Measurements from ENCODE around the gene FNIP2.
A peak's percentile ranks its signal among the peaks of the same experiment; 100 is the strongest.

The FNIP2 gene

GRCh38 chr4:158781963-158782362 lies 13.1 kb downstream of the FNIP2 start:
- Histone ChIP-seq H3K36me3 (no peaks in the 10 kb centered on the region), H3K4me3 (ENCODE audit: low read depth in 1 of 2, low read length in 1 of 2) (no peak overlapping the region), H3K27me3 (no peaks in the 10 kb centered on the region), H3K9me3 (no peaks in the 10 kb centered on the region), H3K27ac (no peak overlapping the region), H3K4me1 (ENCODE audit: control insufficient read depth in 1 of 2, insufficient read depth in 1 of 2, low read depth in 1 of 2, low read length in 1 of 2) (peaks cover 0 to 8% of the 10 kb centered on the region in 2 experiments)
- TF ChIP-seq CTCF (IDR thresholded peaks at IDR 0.05): no peak

DNA sequence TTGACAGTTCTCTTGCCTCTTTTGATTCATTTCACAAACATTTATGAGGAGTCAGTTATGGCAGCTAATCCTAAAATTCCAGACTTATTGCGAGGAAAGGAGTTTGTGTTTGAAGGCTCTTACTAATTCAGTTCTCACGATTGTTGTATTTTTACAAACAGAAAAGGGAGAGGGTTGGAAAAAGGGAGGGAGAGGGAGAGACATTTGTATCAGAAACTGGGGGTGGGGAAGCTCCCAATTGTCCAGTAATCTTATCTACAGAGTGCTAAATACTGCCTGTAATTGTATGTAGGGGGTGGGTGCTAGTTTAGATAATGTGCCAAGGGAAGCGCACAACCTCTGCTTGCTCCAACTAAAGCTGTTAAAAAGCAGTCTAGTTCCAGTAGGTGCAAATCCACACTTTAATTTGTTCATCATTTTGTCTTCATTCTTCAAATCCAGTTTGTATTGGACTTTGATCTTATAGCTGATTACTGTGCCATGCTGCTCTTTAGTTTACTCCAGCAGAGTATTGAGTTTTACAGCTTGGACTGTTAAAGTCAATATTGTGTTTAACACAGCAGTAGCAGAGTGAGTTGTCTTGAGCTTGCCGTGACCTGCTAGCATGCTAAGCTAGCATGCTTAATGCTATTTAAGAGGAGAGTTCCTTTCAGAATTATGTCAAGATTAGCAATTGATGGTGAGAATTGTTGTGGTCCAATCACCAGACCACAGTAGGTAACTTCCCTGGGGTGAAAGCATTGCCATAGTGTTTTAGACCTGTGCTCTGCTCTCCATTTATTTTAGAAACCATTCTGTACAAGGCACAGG lies 13.9 kb downstream of the FNIP2 start:
- no peak overlapping the region for H3K27ac ChIP-seq
- H3K4me3 ChIP-seq (ENCODE audit: low read depth in 1 of 2, low read length in 1 of 2): no peak overlapping the region
- peaks cover 0 to 8% of the 10 kb centered on the region in 2 experiments for H3K4me1 ChIP-seq (ENCODE audit: control insufficient read depth in 1 of 2, insufficient read depth in 1 of 2, low read depth in 1 of 2, low read length in 1 of 2)

DNA sequence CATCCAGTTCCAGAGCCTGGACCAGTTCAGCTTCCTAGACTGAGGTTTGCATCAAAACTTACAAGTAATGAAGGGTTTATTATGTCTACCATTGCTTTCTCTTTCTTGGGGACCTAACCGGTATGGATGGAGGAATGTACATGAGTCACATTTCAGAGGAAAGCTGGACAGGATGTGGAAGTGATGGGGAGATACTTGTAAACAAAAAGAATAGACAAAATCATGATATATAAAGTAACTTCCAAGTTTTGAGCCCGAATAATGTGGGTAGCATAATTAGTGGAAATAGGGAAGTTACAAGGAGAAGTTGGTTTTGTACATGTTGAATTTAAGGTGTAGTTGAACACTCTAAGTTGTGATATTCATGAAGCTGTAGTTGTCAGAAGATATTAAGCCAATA lies 15.0 kb downstream of the FNIP2 start:
- Histone ChIP-seq H3K4me1 (ENCODE audit: control insufficient read depth in 1 of 2, insufficient read depth in 1 of 2, low read depth in 1 of 2, low read length in 1 of 2) (peaks cover 8 to 17% of the 10 kb centered on the region in 2 experiments), H3K27me3 (no peaks in the 10 kb centered on the region), H3K36me3 (no peaks in the 10 kb centered on the region), H3K4me3 (ENCODE audit: low read depth in 1 of 2, low read length in 1 of 2) (no peak overlapping the region), H3K27ac (peak overlapping the region; percentile 16), H3K9me3 (no peaks in the 10 kb centered on the region)
- TF ChIP-seq CTCF (IDR thresholded peaks at IDR 0.05): no peak

More for the DNA sequence above, 13.9 kb downstream of the FNIP2 start:
- Histone ChIP-seq H3K36me3 (no peaks in the 10 kb centered on the region), H3K27me3 (no peaks in the 10 kb centered on the region), H3K9me3 (no peaks in the 10 kb centered on the region)
- TF ChIP-seq CTCF (IDR thresholded peaks at IDR 0.05): no peak

GRCh38 chr4:158785718-158786117 lies 16.9 kb downstream of the FNIP2 start:
- H3K9me3 ChIP-seq: no peaks in the 10 kb centered on the region
- H3K4me1 ChIP-seq (ENCODE audit: control insufficient read depth in 1 of 2, insufficient read depth in 1 of 2, low read depth in 1 of 2, low read length in 1 of 2): peaks cover 9 to 18% of the 10 kb centered on the region in 2 experiments
- H3K36me3 ChIP-seq: no peaks in the 10 kb centered on the region
- H3K4me3 ChIP-seq (ENCODE audit: low read depth in 1 of 2, low read length in 1 of 2): no peak overlapping the region
- no peaks in the 10 kb centered on the region for H3K27me3 ChIP-seq
- no peak overlapping the region for H3K27ac ChIP-seq
- no peak for TF ChIP-seq CTCF (IDR thresholded peaks at IDR 0.05)

DNA sequence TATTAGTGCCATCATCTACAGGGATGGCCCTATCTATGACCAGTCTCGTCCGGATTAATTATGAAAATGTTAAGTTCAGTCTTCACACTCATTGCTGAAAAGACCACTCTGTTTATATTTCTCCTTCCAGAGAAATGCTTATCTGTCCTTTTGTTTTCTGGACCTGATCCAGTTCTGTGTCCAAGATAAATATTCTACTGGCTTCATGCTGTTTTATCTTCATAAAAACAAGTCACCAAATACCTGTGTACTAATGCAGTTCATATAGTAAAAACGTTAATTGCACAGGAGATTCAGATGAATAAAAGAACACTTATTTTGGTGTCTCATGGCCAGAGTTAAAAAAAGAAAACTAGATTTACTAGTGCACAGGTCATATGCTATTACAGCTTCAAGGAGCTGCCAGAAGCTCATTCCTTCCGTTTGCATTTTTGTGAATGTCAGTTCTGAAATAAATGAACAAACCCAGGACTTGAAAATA lies 17.3 kb downstream of the FNIP2 start:
- Histone ChIP-seq H3K4me1 (ENCODE audit: control insufficient read depth in 1 of 2, insufficient read depth in 1 of 2, low read depth in 1 of 2, low read length in 1 of 2) (peaks cover 9 to 18% of the 10 kb centered on the region in 2 experiments), H3K27me3 (no peaks in the 10 kb centered on the region), H3K4me3 (ENCODE audit: low read depth in 1 of 2, low read length in 1 of 2) (no peak overlapping the region), H3K36me3 (no peaks in the 10 kb centered on the region), H3K9me3 (no peaks in the 10 kb centered on the region), H3K27ac (no peak overlapping the region)
- no peak for TF ChIP-seq CTCF (IDR thresholded peaks at IDR 0.05)

Data from neutrophil (primary cell).